RWPE2 (cell line): ENCODE data around the gene ROMO1.

Experiments used
- ATAC-seq: fragments of 200-7000 bp; cut with Tn5 transposase; 3 replicates; pipeline ENCODE4 v1.9.1; 2021; ENCODE audit warnings: low read depth
- DNase-seq: peaks from one replicate; pipeline ENCODE4 v3.0.0-alpha.2; 2020; ENCODE audit warnings: low spot score
- H3K27ac ChIP-seq: fragments of 450-650 bp; 2 replicates; pipeline ENCODE4 v1.5.1; 2017; ENCODE audit warnings: mild to moderate bottlenecking; ENCODE audit not compliant: poor library complexity, severe bottlenecking
- H3K27me3 ChIP-seq: fragments of 250-450 bp; sonication (Bioruptor Pico); 2 replicates; pipeline ENCODE4 v1.5.1; 2021; ENCODE audit warnings: mild to moderate bottlenecking, moderate library complexity; ENCODE audit not compliant: insufficient read depth, poor library complexity, severe bottlenecking
- H3K36me3 ChIP-seq: fragments of 250-450 bp; sonication (Bioruptor Pico); 2 replicates; pipeline ENCODE4 v1.5.1; 2020; ENCODE audit warnings: low read depth, mild to moderate bottlenecking, moderate library complexity
- H3K4me1 ChIP-seq: fragments of 250-450 bp; sonication (Bioruptor Pico); 2 replicates; pipeline ENCODE4 v1.5.1; 2021; ENCODE audit warnings: mild to moderate bottlenecking, moderate library complexity; ENCODE audit not compliant: insufficient read depth, poor library complexity, severe bottlenecking
- H3K4me3 ChIP-seq: fragments of 250-450 bp; sonication (Bioruptor Pico); 2 replicates; pipeline ENCODE4 v1.5.1; 2021; ENCODE audit warnings: mild to moderate bottlenecking, moderate library complexity; ENCODE audit not compliant: severe bottlenecking
- H3K9me3 ChIP-seq: fragments of 250-450 bp; sonication (Bioruptor Pico); 2 replicates; pipeline ENCODE4 v1.5.1; 2021; ENCODE audit warnings: mild to moderate bottlenecking, moderate library complexity; ENCODE audit not compliant: severe bottlenecking
- CTCF ChIP-seq: fragments of 450-650 bp; IDR thresholded peaks from one replicate; pipeline ENCODE4 v1.5.1; 2017; ENCODE audit warnings: mild to moderate bottlenecking, moderate library complexity; ENCODE audit not compliant: poor library complexity, severe bottlenecking

The ROMO1 gene

GRCh38 chr20:35730583-35731468 is 31.6 kb downstream of the ROMO1 start:
- Histone ChIP-seq H3K9me3 (no peaks in the 10 kb centered on the region), H3K4me1 (peaks cover 34% of the 10 kb centered on the region), H3K27me3 (no peaks in the 10 kb centered on the region), H3K36me3 (peaks cover 100% of the 10 kb centered on the region), H3K4me3 (no peak overlapping the region), H3K27ac (no peak overlapping the region)
- ATAC-seq (no peak), DNase-seq (no peak)
- TF ChIP-seq CTCF, result no peak

GRCh38 chr20:35731469-35731788 is 32.2 kb downstream of the ROMO1 start:
- H3K36me3 ChIP-seq, result peaks cover 100% of the 10 kb centered on the region
- no peak for TF ChIP-seq CTCF
- no peaks in the 10 kb centered on the region for H3K9me3 ChIP-seq
- no peak overlapping the region for H3K4me3 ChIP-seq
- H3K27me3 ChIP-seq, result no peaks in the 10 kb centered on the region
- H3K27ac ChIP-seq, result no peak overlapping the region
- no peak for ATAC-seq
- DNase-seq, result no peak
- peaks cover 40% of the 10 kb centered on the region for H3K4me1 ChIP-seq

- TF ChIP-seq CTCF, result no peak
- Histone ChIP-seq H3K9me3 (no peaks in the 10 kb centered on the region), H3K36me3 (peaks cover 100% of the 10 kb centered on the region), H3K4me3 (no peak overlapping the region), H3K4me1 (peaks cover 47% of the 10 kb centered on the region), H3K27ac (no peak overlapping the region), H3K27me3 (no peaks in the 10 kb centered on the region)
- ATAC-seq, result no peak
- peak; percentile 64 for DNase-seq
Measured at GRCh38 chr20:35731862-35732643, 32.8 kb downstream of the ROMO1 start.

GRCh38 chr20:35732644-35732982 is 33.4 kb downstream of the ROMO1 start:
- Histone ChIP-seq H3K9me3 (no peaks in the 10 kb centered on the region), H3K27me3 (no peaks in the 10 kb centered on the region), H3K4me1 (peaks cover 47% of the 10 kb centered on the region), H3K4me3 (no peak overlapping the region), H3K36me3 (peaks cover 100% of the 10 kb centered on the region), H3K27ac (no peak overlapping the region)
- DNase-seq, result no peak
- no peak for ATAC-seq
- no peak for TF ChIP-seq CTCF
